LNCAP (cell line): ENCODE measurements around the gene TACSTD2.

Source experiments
- TF ChIP-seq, protein P1 (sequence below): fragments of 450-650 bp; IDR thresholded peaks from 2 replicates; pipeline ENCODE4 v1.5.1; 2017; ENCODE audit warnings: mild to moderate bottlenecking

TACSTD2 gene, protein sequence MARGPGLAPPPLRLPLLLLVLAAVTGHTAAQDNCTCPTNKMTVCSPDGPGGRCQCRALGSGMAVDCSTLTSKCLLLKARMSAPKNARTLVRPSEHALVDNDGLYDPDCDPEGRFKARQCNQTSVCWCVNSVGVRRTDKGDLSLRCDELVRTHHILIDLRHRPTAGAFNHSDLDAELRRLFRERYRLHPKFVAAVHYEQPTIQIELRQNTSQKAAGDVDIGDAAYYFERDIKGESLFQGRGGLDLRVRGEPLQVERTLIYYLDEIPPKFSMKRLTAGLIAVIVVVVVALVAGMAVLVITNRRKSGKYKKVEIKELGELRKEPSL

DNA sequence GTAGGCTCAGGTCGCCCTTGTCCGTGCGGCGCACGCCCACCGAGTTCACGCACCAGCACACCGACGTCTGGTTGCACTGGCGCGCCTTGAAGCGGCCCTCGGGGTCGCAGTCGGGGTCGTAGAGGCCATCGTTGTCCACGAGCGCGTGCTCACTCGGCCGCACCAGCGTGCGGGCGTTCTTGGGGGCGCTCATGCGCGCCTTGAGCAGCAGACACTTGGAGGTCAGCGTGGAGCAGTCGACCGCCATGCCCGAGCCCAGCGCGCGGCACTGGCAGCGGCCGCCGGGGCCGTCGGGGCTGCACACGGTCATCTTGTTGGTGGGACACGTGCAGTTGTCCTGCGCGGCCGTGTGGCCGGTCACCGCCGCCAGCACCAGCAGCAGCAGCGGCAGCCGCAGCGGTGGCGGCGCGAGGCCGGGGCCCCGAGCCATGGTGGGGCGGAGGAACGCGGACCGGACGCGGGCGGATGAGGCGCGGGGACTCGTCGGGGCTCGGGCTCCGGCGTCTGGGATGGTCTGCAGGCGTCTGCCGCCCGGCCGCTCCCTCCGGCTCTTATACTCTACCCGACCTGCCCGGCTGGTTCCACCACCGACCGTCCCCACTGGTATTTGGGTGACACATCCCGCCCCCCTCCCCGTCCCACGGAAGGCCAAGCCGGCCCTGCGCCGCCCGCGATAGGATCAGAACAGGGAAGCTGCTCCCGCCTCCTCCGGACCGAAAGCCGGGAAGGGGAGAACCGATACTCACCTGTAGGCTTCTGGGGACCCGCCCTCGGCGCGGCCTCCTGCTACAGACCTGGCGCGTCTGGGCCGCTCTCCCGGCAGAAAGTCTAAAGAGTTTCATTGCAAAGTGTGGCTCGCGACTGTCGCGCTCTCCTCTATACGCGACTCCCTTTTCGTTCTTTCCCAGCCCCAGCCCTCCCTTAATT is at the start of gene TACSTD2:
TACSTD2 (minus strand) TSS at position 526 of the 927 bp plus-strand sequence; CDS start at position 430, 96 bp downstream.
- TF ChIP-seq, protein P1, sequence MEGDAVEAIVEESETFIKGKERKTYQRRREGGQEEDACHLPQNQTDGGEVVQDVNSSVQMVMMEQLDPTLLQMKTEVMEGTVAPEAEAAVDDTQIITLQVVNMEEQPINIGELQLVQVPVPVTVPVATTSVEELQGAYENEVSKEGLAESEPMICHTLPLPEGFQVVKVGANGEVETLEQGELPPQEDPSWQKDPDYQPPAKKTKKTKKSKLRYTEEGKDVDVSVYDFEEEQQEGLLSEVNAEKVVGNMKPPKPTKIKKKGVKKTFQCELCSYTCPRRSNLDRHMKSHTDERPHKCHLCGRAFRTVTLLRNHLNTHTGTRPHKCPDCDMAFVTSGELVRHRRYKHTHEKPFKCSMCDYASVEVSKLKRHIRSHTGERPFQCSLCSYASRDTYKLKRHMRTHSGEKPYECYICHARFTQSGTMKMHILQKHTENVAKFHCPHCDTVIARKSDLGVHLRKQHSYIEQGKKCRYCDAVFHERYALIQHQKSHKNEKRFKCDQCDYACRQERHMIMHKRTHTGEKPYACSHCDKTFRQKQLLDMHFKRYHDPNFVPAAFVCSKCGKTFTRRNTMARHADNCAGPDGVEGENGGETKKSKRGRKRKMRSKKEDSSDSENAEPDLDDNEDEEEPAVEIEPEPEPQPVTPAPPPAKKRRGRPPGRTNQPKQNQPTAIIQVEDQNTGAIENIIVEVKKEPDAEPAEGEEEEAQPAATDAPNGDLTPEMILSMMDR, result no peak

DNA sequence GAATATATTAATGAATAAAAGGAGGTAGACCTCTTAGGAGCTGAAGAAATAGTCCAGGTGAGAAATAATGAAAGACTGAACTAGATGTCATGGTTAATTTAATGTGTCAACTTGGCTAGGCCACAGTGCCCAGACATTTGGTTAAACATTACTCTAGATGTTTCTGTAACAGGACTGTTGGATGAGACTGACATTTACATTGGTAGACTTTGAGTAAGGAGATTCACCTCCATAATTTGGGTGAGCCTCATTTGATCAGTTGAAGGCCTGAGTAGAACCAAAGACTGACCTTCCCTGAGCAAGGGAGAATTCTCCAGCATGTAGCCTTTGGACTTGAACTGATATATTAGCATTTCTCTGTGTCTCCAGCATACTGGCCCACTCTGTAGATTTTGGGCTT is 49.2 kb upstream of the TACSTD2 start:
- TF ChIP-seq, protein P1, result no peak

DNA sequence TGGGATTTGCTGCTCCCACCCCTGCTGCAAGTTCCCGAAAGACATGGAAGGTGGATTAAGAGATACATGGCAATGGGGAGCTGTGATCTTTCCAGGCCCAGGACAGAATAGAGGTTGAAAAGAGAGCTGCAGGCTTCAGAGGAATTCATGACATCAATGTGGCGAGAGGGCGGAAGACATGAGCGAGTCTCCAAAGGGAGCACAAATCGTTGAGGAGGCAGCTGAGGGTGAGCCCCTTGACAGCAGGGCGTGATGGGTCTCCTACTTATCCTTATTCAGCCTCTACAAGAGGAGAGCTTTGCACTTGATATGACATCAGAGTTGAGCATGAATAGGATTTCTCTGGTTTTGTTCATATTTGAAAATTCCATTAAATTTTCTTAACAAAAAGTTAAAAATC is 45.5 kb upstream of the TACSTD2 start:
- TF ChIP-seq, protein P1, result no peak

DNA sequence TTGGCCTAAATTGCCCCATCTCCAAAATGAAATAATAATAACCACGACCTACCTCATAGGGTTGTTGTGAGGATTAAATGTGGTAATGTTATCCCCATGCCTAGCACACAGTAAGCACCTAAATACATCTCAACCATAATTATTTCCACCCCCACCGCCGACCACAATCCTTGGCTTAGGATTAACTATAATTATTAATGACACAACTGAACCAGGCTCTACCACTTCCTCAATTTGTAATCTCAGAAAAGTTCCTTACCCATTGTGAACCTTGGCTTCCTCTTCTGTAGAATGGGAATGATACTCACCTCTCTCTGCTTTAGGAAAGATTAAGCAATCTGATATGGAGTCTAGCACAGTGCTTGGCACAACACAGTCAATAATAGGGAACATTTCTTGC is 44.3 kb upstream of the TACSTD2 start:
- TF ChIP-seq, protein P1, result no peak

DNA sequence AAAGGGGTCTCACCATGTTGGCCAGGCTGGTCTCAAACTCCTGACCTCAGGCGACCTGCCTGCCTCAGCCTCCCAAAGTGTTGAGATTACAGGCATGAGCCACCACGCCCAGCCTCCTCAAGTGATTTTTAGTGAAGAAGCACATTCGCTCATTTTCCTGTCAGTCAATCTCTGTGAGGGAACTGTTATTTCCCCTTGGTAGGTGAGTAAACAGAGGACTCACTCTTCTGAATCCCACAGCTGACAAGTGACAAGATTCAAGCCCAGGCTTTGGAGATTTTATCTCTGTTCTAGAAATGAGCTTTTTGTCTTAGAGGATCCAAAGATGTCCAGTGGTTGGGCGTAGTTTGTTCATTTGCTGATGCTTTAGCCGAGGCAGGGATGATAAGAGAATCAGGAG is 43.9 kb upstream of the TACSTD2 start:
- TF ChIP-seq, protein P1, result no peak

DNA sequence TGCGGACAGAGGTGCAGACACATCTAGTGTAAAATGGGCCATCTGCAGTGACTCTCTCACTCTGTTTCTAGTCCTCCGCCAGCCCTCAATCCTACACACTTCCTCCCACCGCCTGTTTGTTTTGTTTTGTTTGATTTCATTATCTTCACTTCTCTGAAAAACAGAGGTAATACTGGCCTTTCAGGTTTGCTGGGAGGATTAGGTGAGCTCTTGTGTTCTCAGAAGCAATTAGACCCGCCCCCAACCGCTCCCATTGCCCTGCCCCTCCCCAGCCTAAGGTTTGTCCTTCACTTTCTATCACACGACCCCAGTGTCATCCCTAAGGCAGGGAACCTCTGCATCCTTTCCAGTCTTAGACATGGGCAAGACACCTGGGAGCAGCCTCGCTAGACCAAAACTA is 43.2 kb upstream of the TACSTD2 start:
- TF ChIP-seq, protein P1, result no peak

DNA sequence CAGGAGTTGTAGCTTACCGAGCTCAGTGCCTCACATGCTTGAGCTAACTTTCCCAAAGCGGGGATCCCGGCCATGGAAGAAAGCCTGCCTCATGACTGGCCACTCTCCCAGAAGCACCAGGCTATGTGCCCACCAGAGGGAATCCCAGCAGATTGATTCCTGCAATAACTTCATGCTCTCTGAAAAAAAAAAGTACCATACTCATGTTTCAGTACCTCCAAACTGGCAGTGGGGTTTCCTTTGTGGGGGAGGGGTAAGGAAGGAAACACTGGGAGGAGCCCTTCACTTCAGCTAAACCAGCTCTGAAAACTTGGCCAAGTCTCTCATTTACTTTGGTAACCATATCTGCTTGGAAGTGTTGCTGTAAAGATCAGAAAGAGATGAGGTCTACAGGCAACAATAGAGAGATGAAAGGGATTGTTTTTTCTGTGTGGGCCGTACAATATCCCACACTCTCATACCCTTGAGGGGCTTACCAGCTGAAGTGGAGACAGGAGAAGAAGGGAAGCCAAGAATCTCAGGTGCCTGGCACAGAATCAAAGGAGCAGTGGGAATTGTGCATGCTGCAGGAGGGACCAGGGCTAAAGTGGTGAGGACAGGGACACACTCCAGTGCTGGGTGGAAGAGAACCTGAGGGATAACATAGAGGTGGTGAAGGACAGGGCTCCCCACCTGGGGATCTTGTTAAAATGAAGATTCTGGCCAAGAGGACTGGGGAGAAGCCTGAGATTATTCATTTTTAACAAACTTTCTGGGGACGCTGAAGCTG is 42.4 kb upstream of the TACSTD2 start:
- TF ChIP-seq, protein P1, result no peak
